Measurements from ENCODE around the gene RAB31.
"Not testable (repeated sequence)": the region's sequence is repeated elsewhere in the genome, so short reads cannot be mapped to it uniquely, and the experiment has no call there.

Gene RAB31

DNA sequence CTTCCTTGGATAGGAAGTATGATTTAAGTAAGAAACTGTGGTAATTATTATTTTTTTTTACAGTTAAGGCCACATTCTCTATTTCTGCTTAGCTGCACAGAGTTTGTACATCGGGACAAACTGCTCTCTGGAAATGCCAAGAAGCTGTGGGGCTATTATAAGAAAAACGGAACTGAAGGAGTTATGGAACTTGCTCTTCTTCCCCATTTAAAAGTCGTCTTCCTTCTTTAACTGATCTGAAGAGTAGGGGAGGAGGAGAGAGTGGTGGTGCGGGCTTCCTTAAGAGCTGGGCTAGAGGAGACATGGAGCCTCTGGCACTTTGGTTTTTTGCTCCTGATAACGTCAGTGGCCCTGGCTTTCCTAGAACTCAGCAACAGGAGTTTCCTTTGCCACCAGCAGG lies 54.4 kb downstream of the RAB31 start:
- no peak for DNase-seq

DNA sequence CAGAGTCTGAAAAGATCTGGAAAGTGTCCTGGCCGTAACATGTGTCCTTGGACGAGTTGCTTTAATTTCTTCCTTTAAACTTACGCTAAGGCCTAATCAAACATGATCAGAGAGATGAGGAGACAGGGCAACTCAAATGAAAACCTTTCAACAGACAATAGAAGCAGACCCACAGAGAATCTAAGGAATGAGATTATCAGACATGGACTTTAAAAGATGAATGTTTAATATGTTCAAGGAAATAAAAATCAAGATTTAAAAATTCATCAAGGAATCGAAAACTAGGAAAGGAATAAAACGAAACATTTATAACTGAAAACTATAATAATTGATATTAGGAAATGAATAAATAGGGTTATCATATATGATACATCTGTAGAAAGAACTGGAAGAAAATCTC lies 55.1 kb downstream of the RAB31 start:
- no peak for DNase-seq

- no peak for DNase-seq
These were observed 55.9 kb downstream of the RAB31 start for GRCh38 chr18:9764011-9764481.

DNA sequence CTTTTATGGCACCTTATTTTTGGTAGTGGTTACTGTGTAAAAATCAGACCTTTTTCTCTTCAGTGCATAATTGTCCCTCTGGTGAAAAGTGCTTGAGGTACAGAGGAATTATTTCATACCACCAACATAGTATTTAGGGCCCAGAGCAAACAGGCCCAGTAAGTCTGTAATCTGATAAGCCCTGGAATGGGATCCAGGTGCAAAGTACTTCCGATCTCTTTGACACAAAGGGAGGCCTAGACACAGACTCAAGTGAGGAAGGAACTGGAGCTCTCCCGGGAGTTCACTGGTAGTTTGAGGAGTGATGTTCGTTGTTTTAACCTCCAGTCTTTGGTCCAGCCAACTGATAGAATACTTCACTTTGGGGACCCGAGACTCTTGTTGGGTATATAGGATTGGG lies 57.4 kb downstream of the RAB31 start:
- DNase-seq, result peak; percentile 1 to 7

DNA sequence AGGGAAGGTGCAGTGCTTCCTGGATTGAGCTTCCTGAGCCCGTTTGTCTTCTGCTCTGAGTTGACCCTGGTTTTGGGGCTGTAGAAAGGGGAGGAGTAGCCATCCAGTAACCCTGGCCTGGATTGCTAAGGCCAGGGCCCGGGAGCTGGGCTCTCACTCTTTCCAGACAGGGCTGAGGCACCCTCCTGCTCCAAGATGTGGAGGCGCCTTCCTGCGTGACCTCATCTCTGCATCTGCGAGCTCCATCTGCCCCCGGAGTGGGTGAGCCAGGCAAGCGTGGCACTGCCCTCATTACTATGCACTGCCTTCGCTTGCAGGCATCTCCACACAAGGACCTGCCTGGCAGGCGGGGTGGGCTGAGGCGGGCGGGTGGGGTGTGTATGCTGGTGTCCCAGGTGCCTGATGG lies 58.0 kb downstream of the RAB31 start:
- no peak for DNase-seq

DNA sequence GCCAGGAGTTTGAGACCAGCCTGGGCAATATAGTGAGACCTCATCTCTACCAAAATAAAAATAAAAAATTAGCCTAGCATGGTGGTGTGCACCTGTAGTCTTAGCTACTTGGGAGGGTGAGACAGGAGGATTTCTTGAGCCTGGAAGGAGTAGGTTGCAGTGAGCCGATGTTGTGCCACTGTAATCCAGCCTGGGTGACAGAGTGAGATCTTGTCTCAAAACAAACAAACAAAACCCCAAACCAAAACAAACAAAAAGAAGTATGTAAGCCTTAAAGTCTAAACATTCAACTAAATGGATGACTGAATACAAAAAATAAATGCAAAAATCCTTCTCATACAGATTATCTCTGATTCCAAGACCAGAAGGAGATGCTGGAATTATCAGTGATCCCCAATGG lies 58.6 kb downstream of the RAB31 start:
- DNase-seq, result no peak

- DNase-seq, result not testable (repeated sequence)
These were observed 60.1 kb downstream of the RAB31 start for GRCh38 chr18:9768071-9768691.

GRCh38 chr18:9770111-9770510 lies 62.0 kb downstream of the RAB31 start:
- DNase-seq, result not testable (repeated sequence)

DNA sequence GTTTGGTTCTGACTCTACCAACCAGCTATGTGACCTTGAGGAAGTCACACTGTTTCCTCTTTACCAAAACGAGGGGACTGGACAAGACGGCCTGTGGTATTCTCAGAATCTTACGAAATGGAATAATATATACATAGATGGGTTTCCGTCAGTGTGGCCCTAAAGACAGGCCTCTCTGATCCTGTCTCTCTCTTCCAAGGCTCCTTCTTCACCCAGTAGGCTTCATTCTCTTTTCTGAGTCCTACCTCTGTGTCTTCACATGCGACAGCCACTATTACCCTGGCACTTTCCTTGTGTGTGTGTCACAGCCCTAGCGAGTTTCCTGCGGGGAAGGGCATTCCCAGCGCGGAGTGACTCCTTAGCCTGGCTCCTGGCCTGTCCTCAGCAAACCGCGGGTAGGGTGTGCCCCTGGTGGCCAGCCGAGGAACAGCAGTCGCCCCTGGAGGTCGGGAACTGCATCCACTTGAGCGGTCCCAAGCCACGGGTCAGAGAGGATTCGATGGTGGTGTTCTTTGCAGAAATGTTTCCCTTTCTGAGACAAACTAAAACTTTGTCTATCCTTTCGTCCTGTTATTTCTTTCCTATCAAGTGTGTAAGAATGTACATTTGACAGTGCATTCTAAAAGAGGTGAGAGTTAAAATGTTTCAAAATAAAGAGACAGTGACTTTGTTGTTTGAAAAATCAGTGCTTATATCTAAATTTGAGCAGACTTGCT lies 63.3 kb downstream of the RAB31 start:
- peak; percentile 19 to 34 for DNase-seq

GRCh38 chr18:9771977-9772660 lies 64.0 kb downstream of the RAB31 start:
- no peak for DNase-seq

- DNase-seq, result no peak
These were observed 65.0 kb downstream of the RAB31 start for GRCh38 chr18:9772847-9773677.

GRCh38 chr18:9774150-9774549 lies 66.0 kb downstream of the RAB31 start:
- DNase-seq, result no peak

- DNase-seq, result no peak
These were observed 67.1 kb downstream of the RAB31 start for GRCh38 chr18:9775178-9775577.

- no peak for DNase-seq
These were observed 71.5 kb downstream of the RAB31 start for GRCh38 chr18:9779630-9780029.

GRCh38 chr18:9782073-9782857 lies 74.2 kb downstream of the RAB31 start:
- DNase-seq, result no peak

GRCh38 chr18:9786631-9787030 lies 78.5 kb downstream of the RAB31 start:
- DNase-seq, result no peak

DNA sequence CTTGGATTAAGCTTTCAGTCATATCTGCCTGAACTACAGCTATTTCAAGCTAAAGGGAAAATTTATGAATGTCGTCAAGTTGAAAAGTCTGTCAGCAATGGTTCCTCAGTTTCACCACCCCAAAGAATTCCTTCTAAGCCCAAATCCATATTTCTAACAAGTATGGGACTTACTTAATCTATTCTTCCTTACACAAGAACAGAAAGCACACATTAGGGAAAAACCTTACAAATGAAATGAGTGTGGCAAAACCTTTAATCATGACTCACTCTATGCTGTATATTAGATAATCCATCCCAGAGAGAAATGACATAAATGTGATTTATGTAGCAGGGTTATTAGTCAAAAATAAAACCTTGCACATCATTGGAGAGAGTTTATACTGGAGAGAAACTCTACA lies 78.9 kb downstream of the RAB31 start:
- DNase-seq, result no peak

DNA sequence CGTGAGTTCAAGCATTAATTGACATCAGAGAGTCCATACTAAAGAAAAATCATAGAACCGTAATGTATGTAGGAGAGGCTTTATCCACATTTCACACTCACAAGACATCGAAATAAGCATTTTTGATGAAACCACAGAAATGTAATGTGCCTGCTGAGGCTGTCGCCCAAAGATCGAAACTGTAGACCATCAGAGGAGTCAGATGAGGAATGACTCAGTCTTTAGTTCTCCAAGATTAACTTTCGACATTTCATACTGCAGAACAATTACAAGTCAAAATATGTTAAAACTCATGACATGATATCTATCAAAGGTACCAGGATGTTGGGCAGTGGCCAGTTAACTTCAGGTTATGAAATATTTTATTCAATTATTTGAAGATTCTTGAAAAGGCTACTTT lies 79.6 kb downstream of the RAB31 start:
- no peak for DNase-seq

DNA sequence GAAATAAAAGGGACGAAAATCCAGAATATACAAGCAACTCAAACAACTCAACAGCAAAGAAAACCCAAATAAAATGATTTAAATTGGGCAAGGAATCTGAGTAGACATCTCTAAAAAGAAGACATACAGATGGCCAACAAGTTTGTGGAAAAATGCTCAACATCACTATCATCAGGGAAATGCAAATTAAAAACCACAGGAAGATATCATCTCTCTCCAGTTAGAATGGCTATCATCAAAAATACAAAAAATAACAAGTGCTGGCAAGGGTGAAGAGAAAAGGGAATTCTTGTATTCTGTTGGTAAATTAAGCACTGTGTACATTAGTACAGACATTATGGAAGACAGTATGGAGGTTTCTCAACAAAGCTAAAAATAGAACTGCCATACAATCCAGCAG lies 80.0 kb downstream of the RAB31 start:
- DNase-seq, result no peak

DNA sequence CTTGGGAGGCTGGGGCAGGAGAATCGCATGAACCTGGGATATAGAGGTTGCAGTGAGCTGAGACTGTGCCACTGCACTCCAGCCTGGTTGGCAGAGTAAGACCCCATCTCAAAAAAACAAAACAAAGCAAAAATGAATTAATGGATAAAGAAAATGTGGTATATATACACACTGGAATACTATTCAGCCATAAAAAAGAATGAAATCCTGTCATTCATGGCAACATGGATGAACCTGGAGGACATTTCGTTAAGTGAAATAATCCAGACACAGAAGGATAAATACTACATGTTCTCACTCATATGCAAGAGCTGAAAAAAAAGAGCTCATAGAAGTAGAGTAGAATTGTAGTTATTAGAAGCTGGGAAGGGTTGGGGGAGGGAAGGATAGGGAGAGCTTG lies 80.8 kb downstream of the RAB31 start:
- no peak for DNase-seq

DNA sequence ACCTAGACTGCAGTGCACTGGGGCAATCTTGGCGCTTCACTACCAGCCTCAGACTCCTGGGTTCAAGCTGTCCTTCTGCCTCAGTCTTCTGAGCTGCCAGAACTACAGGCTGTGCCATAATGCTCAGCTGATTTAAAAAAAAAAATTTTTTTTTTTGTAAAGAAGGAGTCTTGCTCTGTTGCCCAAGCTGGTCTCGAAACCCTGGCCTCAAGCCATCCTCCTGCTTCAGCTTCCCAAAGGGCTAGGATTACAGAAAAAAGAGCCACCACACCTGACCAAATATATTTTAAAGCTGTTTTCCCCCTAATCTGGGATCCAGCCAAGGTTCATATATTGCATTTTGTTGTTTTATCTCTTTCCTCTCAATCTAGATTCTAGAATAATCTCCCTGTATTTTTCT lies 82.2 kb downstream of the RAB31 start:
- DNase-seq, result no peak

GRCh38 chr18:9791991-9792390 lies 83.9 kb downstream of the RAB31 start:
- DNase-seq, result no peak

Data from SHP77 (cell line).